Measurements from ENCODE around the gene TMEM18. TPM values are rescaled to one million over a fixed set of nuclear protein-coding genes. Genes with fewer than 3 reads are reported as not detected.

TMEM18 gene
- polyA plus RNA-seq, 4 donors, result 55.7 to 62.0 (median 57.8) TPM

GRCh38 chr2:636641-637405, 40.4 kb downstream of the TMEM18 start:
- peak in 3 of 4 donors; percentile 62 to 69 (median 67) for DNase-seq (ENCODE audit: low read depth in 4 of 4, low spot score in 3 of 4)

- no peak for DNase-seq (ENCODE audit: low read depth in 4 of 4, low spot score in 3 of 4)
Measured at GRCh38 chr2:635687-636621, 41.3 kb downstream of the TMEM18 start.

DNA sequence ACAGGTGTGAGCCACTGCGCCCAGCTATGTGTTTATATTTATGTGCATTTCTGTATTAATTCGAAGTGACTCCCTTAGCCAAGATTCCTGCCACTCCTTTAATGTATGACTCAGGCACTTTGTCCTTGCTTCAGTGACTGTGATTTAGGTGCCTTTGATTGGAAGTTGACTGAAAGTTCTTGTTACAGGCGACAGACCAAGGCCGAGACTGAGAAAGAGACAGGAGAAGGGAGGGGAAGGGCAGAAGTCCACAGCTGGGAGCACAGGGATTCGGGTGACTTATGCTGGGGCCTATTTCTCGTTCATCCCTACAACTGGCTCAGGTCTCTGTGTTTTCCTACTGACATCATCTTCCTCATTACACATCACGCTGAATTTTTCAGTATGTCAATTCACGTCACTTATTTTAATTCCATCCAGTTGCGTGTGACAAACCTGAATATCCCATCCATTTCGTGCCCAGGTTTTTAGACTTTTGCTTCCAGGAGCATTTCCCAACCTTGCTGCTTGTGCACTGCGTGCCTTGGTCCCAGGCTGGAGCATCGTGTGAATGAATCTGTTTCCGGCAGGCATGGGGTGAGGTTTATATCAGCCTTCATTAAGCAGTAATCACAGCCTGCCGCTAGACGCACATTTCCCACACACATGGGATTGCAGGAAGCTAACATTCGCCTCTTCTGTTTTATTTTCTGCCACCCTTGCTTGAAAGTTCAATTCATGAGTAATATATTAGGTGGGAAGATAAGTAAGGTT, 42.4 kb downstream of the TMEM18 start:
- peak in 3 of 4 donors; percentile 36 to 73 (median 65) for DNase-seq (ENCODE audit: low read depth in 4 of 4, low spot score in 3 of 4)

DNA sequence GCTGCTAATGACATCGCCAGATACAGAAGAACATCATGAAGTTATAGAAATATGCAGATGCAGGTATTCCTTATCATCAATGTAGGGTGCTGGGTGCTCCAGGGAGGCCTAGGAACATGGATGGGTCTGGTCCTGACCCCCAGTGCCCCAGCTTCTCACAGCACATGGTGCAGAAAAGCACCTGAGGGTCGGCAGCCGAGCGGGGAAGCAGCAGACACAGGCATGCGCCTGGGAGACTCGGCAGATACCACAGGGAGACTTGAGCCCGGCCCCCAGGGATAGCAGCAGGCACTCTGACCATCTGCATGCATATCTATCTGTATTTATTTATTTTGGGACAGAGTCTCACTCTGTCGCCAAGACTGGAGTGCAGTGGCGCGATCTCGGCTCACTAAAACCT, 43.2 kb downstream of the TMEM18 start:
- no peak for DNase-seq (ENCODE audit: low read depth in 4 of 4, low spot score in 3 of 4)

DNA sequence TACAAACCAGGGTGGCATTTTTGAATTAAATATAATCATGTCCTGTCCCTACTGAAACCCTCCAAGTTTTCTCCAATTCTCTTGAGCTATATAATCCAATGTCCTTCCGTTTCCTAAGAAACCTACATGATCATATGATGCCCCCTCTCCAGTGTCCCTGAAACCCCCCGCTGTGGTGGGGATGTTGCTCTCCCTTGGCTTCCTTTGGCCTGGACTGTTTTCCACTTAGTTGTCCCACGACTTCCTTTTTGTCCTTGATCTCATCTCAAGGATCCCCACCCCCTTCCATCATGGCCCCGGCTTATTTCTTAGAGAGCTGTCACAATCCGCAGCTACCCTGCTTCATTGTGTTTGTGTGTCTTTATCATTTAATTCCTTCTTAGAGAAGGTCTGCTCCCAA, 43.8 kb downstream of the TMEM18 start:
- no peak for DNase-seq (ENCODE audit: low read depth in 4 of 4, low spot score in 3 of 4)

GRCh38 chr2:632471-632870, 44.7 kb downstream of the TMEM18 start:
- no peak for DNase-seq (ENCODE audit: low read depth in 4 of 4, low spot score in 3 of 4)

DNA sequence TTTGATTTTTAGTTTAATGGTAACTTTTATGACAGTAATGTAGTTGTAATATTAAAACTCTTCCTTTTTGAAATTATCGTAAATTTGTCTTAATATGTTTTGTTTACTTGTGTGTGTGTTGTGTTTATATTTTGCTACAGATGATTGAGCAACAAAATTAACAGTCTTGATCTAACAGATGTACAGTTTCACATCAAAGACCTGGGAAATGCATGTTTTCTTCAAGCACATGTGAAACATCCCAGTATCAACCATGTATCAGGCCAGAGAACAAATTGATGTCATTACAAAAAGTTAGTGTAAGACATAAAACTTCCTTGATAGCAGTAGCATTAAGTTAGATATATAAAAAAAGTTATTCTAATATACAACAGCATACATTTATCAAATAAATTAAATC, 45.5 kb downstream of the TMEM18 start:
- DNase-seq (ENCODE audit: low read depth in 4 of 4, low spot score in 3 of 4), result no peak

- DNase-seq (ENCODE audit: low read depth in 4 of 4, low spot score in 3 of 4), result no peak
Measured at GRCh38 chr2:630451-631320, 46.5 kb downstream of the TMEM18 start.

DNA sequence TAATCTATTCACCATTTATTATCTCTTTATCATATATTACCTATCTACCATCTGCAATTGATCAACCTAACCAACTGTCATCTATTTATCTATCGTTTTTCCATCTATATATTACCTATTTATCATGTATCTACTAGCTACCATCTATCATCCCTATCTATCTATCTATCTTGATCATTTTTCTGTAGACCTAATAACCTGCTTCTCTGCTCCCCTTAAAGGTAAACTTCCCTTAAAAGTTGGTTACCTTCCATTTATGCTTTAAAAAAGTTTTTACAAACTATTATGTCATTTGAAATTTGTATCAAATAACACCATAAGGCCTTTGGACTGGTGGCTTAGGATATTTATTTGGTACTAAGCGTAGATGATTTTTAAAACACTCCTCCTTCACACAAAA, 47.2 kb downstream of the TMEM18 start:
- no peak for DNase-seq (ENCODE audit: low read depth in 4 of 4, low spot score in 3 of 4)

DNA sequence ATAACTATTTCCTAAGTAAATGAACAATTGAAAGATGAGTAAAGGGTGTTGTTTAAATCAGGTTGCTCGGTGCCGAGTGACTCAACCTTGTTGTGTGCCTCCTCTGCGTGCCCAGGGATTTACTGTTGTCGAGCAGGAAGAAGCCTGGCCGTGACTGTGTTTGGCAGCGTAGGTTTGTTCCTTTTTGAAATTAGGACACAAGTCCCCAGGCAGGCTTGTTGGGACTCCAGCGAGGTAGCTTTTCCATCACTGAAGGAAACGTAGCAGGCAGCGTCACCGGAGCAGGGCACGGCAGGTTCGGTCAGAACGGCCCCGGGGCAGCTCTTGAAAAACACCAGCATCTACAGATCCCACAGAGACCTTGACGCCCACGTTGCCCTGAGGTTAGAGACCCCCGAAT, 48.6 kb downstream of the TMEM18 start:
- DNase-seq (ENCODE audit: low read depth in 4 of 4, low spot score in 3 of 4), result no peak

DNA sequence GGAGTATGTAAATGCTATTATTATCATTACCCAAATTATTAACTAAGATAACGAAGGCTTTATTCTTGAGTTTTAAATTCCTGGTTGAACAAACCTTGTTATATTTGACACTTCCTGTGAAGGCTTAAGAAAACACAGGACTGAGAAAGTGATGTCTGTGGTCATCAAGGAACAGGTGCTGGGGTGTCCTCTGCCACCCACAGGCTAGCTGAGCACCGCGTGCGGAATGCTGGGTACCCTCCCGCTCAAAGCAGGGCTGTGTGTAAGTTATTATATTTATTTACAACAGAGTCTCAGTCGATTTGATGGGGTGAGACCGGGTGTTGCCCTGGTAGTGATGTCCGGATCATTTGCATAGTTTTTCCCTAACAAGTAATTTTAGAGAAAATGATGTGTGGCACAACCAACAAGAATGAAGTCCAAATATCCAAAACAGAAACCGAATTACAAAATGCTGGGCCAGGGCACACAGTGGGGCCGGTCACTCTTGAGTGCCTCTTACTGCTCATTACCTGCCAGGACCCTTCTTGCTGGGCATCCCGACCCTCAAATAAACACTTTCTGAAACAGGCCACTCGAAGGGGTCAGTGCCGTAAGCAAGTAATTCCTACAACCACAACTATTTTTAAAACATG, 49.2 kb downstream of the TMEM18 start:
- no peak for DNase-seq (ENCODE audit: low read depth in 4 of 4, low spot score in 3 of 4)

DNA sequence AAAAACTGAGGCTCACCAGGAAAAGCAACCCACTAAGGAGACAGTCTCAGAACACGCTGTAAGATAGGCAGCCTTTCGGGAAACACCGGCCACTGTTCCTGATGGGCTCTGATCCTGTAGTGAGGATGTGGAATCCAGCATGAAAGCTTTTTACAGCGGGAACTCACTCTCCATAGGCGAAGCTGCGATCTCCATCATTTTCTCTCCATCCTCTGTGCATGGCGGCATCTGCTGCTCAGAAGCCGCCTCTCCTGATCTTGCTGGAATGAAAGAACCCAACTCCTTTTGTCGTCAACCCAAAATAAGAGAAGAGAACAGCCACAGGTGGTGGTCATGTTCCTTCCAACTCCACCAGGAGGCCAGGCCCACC, 49.9 kb downstream of the TMEM18 start:
- DNase-seq (ENCODE audit: low read depth in 4 of 4, low spot score in 3 of 4), result no peak

GRCh38 chr2:626491-627339, 50.5 kb downstream of the TMEM18 start:
- DNase-seq (ENCODE audit: low read depth in 4 of 4, low spot score in 3 of 4), result no peak

- no peak for DNase-seq (ENCODE audit: low read depth in 4 of 4, low spot score in 3 of 4)
Measured at GRCh38 chr2:625415-626333, 51.5 kb downstream of the TMEM18 start.

DNA sequence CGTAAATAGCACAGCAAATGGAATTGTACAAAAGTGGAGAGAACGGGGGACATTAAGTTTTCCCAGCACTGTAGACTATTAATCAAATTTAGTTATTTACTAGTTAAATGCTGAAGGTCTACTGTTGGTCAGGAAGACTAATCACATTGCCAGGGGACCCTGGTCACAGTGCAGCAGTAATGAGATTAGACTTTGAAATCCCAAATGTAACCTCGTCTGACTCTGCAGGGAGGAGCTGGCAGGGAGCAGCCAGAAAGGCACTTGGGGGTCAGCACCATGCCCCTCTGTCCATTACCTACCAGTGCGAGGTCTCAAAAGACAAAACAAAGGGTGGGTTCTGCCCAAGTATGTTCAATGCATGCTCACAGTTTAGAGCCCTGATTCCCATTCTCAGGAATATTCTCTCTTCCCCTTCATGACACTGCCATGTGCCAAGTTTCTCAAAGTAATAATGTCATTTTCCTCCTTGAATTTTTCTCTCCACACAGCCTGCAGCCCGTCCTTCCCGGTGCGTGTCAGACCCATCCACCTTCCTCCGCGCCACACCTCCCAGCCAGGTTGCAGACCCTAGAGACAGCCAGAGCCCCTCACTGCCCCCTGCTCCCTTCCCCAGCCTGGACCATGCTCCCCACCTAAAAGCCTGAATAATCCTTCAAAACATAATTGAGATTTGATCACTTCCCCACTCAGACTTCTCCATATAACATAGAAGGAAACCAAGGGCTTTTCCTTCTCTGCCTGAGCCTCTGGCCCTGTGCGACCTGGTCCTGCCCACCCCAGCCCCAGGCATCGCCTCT, 52.5 kb downstream of the TMEM18 start:
- DNase-seq (ENCODE audit: low read depth in 4 of 4, low spot score in 3 of 4), result no peak

- DNase-seq (ENCODE audit: low read depth in 4 of 4, low spot score in 3 of 4), result no peak
Measured at GRCh38 chr2:624096-624495, 53.1 kb downstream of the TMEM18 start.
